Measurements from ENCODE around the gene CATSPER4. TPM values are rescaled to one million over a fixed set of nuclear protein-coding genes. Genes with fewer than 3 reads are reported as not detected.

The CATSPER4 gene
- total RNA-seq, 1 donor from 2014 or later: not detected

DNA sequence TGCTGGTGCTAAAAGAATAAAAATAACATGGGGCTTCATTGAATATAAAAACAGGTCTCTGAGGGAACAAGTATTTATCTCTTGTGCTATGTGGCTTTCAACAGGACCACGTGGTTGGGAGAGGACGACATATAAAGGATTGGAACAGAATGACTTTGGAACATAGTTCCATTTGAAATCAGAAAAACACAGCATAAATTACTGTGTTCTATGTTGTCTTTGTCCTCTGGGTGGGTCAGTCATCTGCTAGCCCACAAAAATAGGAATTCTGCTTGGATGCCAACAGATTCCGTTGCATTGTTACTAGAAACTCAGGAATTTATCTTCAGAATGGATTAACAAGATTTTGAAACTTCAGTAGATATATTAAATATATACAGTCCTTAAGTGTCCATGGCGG, 49.5 kb downstream of the CATSPER4 start:
- H3K9me3 Mint-ChIP-seq (ENCODE audit: unreplicated experiment): no peaks in the 10 kb centered on the region
- H3K4me3 Mint-ChIP-seq (ENCODE audit: unreplicated experiment): peak overlapping the region; percentile 19
- H3K27ac Mint-ChIP-seq (ENCODE audit: unreplicated experiment): peak overlapping the region; percentile 79
- TF ChIP-seq, protein P1, sequence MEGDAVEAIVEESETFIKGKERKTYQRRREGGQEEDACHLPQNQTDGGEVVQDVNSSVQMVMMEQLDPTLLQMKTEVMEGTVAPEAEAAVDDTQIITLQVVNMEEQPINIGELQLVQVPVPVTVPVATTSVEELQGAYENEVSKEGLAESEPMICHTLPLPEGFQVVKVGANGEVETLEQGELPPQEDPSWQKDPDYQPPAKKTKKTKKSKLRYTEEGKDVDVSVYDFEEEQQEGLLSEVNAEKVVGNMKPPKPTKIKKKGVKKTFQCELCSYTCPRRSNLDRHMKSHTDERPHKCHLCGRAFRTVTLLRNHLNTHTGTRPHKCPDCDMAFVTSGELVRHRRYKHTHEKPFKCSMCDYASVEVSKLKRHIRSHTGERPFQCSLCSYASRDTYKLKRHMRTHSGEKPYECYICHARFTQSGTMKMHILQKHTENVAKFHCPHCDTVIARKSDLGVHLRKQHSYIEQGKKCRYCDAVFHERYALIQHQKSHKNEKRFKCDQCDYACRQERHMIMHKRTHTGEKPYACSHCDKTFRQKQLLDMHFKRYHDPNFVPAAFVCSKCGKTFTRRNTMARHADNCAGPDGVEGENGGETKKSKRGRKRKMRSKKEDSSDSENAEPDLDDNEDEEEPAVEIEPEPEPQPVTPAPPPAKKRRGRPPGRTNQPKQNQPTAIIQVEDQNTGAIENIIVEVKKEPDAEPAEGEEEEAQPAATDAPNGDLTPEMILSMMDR (IDR thresholded peaks at IDR 0.05): no peak
- no peaks in the 10 kb centered on the region for H3K27me3 Mint-ChIP-seq (ENCODE audit: unreplicated experiment)
- H3K4me1 Mint-ChIP-seq (ENCODE audit: unreplicated experiment): peaks cover 46% of the 10 kb centered on the region
- H3K36me3 Mint-ChIP-seq (ENCODE audit: unreplicated experiment): peaks cover 11% of the 10 kb centered on the region
- DNase-seq (ENCODE audit: extremely low spot score, unreplicated experiment): no peak

Other genes with a start within 250 kb of the CATSPER4 start
- gene PAFAH2, start 192.5 kb upstream of the CATSPER4 start, total RNA-seq: 8.4 and 10.4 TPM in 2 replicates
- 0.30 and 0.34 TPM in 2 replicates for gene EXTL1, start 168.8 kb upstream of the CATSPER4 start, total RNA-seq
- not detected in 2 replicates for gene SLC30A2, start 144.5 kb upstream of the CATSPER4 start, total RNA-seq
- 0.21 TPM in 1 of 2 replicates, not detected in the other for gene TRIM63, start 123.0 kb upstream of the CATSPER4 start, total RNA-seq
- gene PDIK1L, start 78.8 kb upstream of the CATSPER4 start, total RNA-seq: 7.6 and 7.8 TPM in 2 replicates
- not detected in 2 replicates for gene FAM110D, start 31.5 kb upstream of the CATSPER4 start, total RNA-seq
- not detected in 2 replicates for gene C1orf232, start 21.6 kb upstream of the CATSPER4 start, total RNA-seq
- 26.8 and 28.6 TPM in 2 replicates for gene ZNF593, start 20.7 kb upstream of the CATSPER4 start, total RNA-seq
- not detected in 2 replicates for gene ZNF593OS, start 18.8 kb upstream of the CATSPER4 start, total RNA-seq
- gene CNKSR1, start 13.1 kb upstream of the CATSPER4 start, total RNA-seq: 0.89 and 1.1 TPM in 2 replicates
- gene CEP85, start 43.6 kb downstream of the CATSPER4 start, total RNA-seq: 16.5 and 17.7 TPM in 2 replicates
- gene SH3BGRL3, start 89.5 kb downstream of the CATSPER4 start, total RNA-seq: 138 and 140 TPM in 2 replicates
- 16.6 and 17.0 TPM in 2 replicates for gene UBXN11, start 116.0 kb downstream of the CATSPER4 start, total RNA-seq
- not detected in 2 replicates for gene CD52, start 127.4 kb downstream of the CATSPER4 start, total RNA-seq
- gene CRYBG2, start 163.5 kb downstream of the CATSPER4 start, total RNA-seq: not detected in 2 replicates
- not detected in 2 replicates for gene ZNF683, start 182.1 kb downstream of the CATSPER4 start, total RNA-seq
- not detected in 2 replicates for gene LIN28A, start 220.2 kb downstream of the CATSPER4 start, total RNA-seq
- 50.4 and 53.9 TPM in 2 replicates for gene DHDDS, start 241.7 kb downstream of the CATSPER4 start, total RNA-seq